GM19023 (cell line): ENCODE measurements around the gene CD207.
"Not testable (repeated sequence)": the region's sequence is repeated elsewhere in the genome, so short reads cannot be mapped to it uniquely, and the experiment has no call there.

ENCODE experiments used
- ATAC-seq: cut with Tn5 transposase; IDR thresholded peaks from one replicate; pipeline ENCODE4 v1.9.1; 2021; ENCODE audit warnings: mild to moderate bottlenecking, moderate library complexity; ENCODE audit not compliant: unreplicated experiment

The CD207 gene

GRCh38 chr2:70835643-70836042 is at the start of gene CD207:
Gene CD207, minus strand, starts transcription at chr2:70835816. Its CDS starts 40 bp downstream, at chr2:70835776.
- no peak for ATAC-seq

- not testable (repeated sequence) for ATAC-seq
Observed at GRCh38 chr2:70878543-70878942, 42.9 kb upstream of the CD207 start.

- not testable (repeated sequence) for ATAC-seq
Observed at GRCh38 chr2:70876138-70876537, 40.5 kb upstream of the CD207 start.

GRCh38 chr2:70873541-70873940 is 37.9 kb upstream of the CD207 start:
- no peak for ATAC-seq

- ATAC-seq: peak; percentile 79
Observed at GRCh38 chr2:70871398-70872211, 36.0 kb upstream of the CD207 start.

DNA sequence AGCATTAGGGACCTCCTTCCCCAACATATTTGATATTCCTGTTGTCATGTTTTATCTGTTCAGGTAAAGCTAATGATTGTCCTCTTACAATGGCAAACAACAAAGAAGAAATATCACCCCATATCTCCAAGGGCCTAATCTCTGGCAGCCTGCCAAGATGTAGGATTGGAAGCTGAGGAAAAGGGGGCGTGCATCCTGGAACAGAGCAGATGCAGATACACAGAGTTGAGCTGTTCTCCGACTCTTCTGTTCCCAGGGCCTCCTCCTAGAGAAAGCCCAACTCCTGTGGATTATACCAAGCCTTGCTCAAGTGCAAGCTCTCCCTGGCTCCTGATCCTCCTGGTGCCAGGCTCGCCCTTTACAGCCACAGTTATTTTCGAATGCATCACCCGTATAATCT is 35.2 kb upstream of the CD207 start:
- ATAC-seq: no peak

- no peak for ATAC-seq
Observed at GRCh38 chr2:70868970-70869369, 33.4 kb upstream of the CD207 start.

- no peak for ATAC-seq
Observed at GRCh38 chr2:70861777-70862625, 26.4 kb upstream of the CD207 start.

DNA sequence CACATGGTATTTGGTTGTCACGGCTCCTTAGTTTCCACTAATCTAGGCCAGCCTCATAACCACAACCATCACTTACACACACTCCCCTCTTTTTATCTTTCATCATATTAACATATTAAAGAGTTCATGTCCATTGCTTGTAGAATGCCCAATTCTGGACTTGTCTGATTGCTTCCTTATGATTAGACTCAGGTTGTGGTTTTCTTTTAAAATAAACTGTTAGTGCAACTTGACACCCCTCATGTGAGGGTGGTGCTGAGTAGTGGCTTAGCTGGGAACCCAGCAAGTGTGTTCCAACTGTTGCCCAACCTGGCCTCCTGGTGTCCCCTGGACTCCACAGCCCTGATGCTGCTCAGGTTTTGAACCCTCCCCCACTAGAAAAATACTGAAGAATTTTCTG is 20.1 kb upstream of the CD207 start:
- no peak for ATAC-seq

DNA sequence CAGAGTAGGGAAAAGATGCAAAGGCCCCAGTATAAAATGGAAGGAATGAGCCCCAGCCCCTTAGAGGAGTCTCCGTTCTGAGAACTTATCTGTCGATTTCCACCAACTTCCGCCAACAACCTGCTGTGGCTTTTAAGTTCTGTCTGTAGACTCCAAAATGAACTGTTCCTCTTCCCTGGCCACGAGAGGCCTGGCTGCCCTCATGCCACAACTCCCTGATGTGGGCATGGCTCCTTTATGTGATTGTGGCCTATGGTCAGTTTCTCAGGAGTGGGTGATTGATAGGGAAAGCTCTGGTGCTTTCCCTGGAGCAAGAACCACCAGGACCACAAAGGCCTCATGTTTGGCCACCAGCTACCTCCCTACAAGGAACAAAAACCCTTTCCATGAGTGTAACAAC is 18.8 kb upstream of the CD207 start:
- ATAC-seq: no peak

DNA sequence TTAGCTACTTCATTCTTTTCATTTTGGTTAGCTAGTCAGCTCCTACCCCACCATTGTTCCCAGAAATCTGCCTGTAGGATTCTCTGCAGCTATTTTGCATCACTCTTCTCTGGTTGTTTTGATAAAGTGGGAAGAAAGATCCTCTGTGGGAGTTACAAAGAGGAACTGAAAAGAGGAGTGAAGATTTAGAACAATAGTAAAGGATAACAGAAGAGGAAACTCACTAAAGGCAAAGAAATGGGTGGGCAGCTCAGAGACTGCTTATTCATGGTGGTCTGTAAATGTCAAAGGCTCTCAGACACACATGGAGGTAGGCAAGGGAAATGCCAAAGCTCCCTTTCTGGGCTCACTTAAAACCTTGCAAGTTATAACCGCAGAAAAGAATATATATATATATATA is 17.2 kb upstream of the CD207 start:
- ATAC-seq: no peak

DNA sequence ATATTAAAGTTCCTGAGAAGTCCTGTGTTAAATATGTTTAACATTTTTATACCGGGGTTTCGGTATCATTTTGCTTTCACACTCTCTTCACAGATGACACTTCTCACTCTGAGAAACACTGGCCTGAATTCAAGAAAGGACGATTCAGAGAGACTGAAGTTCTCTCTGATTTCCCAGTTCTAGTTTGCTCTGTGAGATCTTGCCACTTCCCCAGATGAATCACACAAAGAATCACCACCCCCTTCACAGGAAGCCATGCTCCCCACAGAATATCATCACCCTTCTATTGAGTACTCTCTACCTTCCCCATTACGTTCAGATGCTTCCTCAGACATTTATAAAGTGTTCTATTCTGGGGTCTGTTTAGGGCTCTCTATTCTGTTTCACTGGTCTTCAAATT is 16.1 kb upstream of the CD207 start:
- no peak for ATAC-seq

DNA sequence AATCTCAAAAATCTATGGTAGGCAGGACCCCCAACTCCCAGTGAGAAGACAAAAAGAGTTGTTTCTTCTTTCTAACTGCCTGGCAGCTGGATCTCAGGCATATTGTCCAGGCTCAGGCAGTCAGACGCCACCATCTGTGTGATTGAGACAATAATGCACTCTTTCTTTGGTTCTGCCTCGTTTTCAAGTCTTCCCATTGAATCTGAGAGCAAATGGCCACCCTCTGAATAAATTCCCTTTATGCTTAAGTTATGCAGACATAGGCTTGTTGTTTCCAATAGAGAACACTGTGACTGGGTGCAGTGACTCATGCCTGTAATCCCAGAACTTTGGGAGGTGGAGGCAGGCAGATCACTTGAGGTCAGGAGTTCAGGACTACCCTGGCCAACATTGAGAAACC is 15.3 kb upstream of the CD207 start:
- ATAC-seq: no peak

- no peak for ATAC-seq
Observed at GRCh38 chr2:70842401-70842800, 6.8 kb upstream of the CD207 start.

- ATAC-seq: no peak
Observed at GRCh38 chr2:70837980-70838925, 2.6 kb upstream of the CD207 start.

GRCh38 chr2:70834881-70835280 is 735 bp downstream of the CD207 start:
- ATAC-seq: no peak

- ATAC-seq: no peak
Observed at GRCh38 chr2:70834106-70834505, 1.5 kb downstream of the CD207 start.

DNA sequence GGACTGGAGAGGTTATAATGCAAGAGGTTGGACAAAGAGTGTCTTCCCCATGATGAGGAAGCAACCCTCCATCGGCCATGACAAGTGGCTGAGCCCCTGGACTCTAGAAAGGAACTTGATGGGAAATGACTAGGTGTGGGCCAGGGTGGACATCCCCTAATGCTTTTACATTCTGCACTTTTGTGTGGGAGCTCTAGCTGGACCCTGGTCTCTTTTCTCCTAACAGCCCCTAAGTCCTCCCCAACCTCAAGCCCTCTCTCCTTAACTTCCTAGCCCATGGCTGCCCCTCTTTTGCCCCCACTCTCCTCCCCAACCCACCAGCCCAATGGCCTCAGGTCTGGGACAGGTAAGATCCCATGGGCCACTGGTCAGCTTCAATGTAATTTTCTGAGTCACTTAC is 2.4 kb downstream of the CD207 start:
- no peak for ATAC-seq

DNA sequence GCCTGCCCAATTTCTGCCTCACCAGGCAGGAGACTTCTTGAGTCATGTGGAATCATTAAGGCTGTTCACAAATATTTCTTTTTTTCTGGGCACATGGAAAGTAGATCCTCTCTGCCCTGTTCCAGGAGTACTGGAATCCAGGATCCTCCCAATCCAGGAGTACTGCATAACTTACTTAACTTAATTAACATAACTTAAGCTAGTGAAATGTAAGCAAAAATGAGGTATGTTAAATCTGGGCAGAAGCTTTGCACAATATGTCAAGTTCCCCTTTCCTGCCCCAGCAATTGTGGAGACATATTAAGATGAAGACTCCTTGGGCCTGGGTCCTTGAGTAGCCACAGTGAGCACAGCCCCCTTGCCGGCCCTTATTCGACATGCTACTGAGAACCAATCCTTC is 3.2 kb downstream of the CD207 start:
- no peak for ATAC-seq

GRCh38 chr2:70831861-70832260 is 3.8 kb downstream of the CD207 start:
- ATAC-seq: no peak

DNA sequence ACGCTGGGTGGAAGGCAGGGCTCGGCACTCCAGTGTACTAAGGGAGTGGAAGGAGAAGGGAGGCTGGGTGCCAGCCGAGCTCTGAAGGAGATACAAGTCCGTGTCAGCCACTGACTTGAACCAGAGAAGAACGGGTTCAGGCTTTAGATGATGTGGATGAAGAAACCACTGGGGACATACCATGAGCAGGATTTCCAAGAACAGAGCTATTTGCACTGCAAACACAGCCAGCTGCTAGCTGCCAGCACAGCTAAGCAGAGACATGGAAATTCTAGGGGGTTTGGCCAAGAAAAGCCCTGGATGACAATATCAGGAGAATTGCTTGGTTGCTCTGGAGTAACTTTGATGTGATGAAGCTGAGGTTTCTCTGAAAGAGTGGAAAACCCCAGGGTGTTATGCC is 5.2 kb downstream of the CD207 start:
- ATAC-seq: no peak
